Mesenchymal stem cell (in vitro differentiated cells and primary cell): ENCODE measurements around the gene JPH2.
A peak's percentile ranks its signal among the peaks of the same experiment; 100 is the strongest.

Source experiments
- DNase-seq: peaks from one replicate; pipeline ENCODE4 v3.0.0-alpha.2; 2013
- H2AFZ ChIP-seq: one replicate; pipeline ENCODE4 v1.6.1; 2013; ENCODE audit warnings: low read depth, mild to moderate bottlenecking, control low read depth, inconsistent platforms, low read length, moderate library complexity
- H2AK5ac ChIP-seq: 2 replicates; pipeline ENCODE4 v1.6.1; 2013; ENCODE audit warnings: low read length, moderate library complexity, mild to moderate bottlenecking, inconsistent platforms; ENCODE audit not compliant: severe bottlenecking
- H2BK120ac ChIP-seq: one replicate; pipeline ENCODE4 v1.6.1; 2013; ENCODE audit warnings: low read depth, mild to moderate bottlenecking, inconsistent platforms, low read length, moderate library complexity
- H2BK12ac ChIP-seq, 2 experiments: one replicate each; pipeline ENCODE4 v1.6.1; 2013; ENCODE audit warnings: inconsistent platforms in 2 of 2, low read length in 2 of 2, mild to moderate bottlenecking in 2 of 2, moderate library complexity in 2 of 2, control low read depth in 1 of 2
- H2BK15ac ChIP-seq: one replicate; pipeline ENCODE4 v1.6.1; 2013; ENCODE audit warnings: mild to moderate bottlenecking, low read depth, inconsistent platforms; ENCODE audit not compliant: poor library complexity, severe bottlenecking
- H2BK5ac ChIP-seq: 2 replicates; pipeline ENCODE4 v1.6.1; 2013; ENCODE audit warnings: low read depth, mild to moderate bottlenecking, low read length, control low read depth, inconsistent platforms; ENCODE audit not compliant: poor library complexity, severe bottlenecking
- H3K14ac ChIP-seq, 2 experiments: one replicate each; pipeline ENCODE4 v1.6.1; 2013; ENCODE audit warnings: inconsistent platforms in 2 of 2, low read length in 2 of 2, control low read depth in 1 of 2, mild to moderate bottlenecking in 1 of 2, moderate library complexity in 1 of 2
- H3K18ac ChIP-seq, 2 experiments: one replicate each; pipeline ENCODE4 v1.6.1; 2013; ENCODE audit warnings: inconsistent platforms in 2 of 2, low read length in 2 of 2, control low read depth in 1 of 2, low read depth in 1 of 2, mild to moderate bottlenecking in 1 of 2
- H3K23ac ChIP-seq, 2 experiments: one replicate each; pipeline ENCODE4 v1.6.1; 2013; ENCODE audit warnings: inconsistent platforms in 2 of 2, low read length in 2 of 2, mild to moderate bottlenecking in 2 of 2, moderate library complexity in 2 of 2, control low read depth in 1 of 2
- H3K27ac ChIP-seq: 2 replicates; pipeline ENCODE4 v1.5.1; 2013; ENCODE audit warnings: mild to moderate bottlenecking, moderate library complexity, low read length, control low read depth, inconsistent platforms; ENCODE audit not compliant: poor library complexity, severe bottlenecking
- H3K27me3 ChIP-seq, 2 experiments: 2 replicates each; pipeline versions ENCODE4 v1.6.1 to v1.7.0; 2013; ENCODE audit warnings: low read length in 2 of 2, mild to moderate bottlenecking in 2 of 2, moderate library complexity in 2 of 2, control low read depth in 1 of 2, inconsistent platforms in 1 of 2; ENCODE audit not compliant: control insufficient read depth in 1 of 2, insufficient read depth in 1 of 2
- H3K36me3 ChIP-seq, 2 experiments: 2 replicates each; pipeline versions ENCODE4 v1.6.1 to v1.7.0; 2013; ENCODE audit warnings: low read length in 2 of 2, control low read depth in 1 of 2, inconsistent platforms in 1 of 2, low read depth in 1 of 2, mild to moderate bottlenecking in 1 of 2; ENCODE audit not compliant: insufficient read depth in 2 of 2, control insufficient read depth in 1 of 2
- H3K4ac ChIP-seq, 2 experiments: one replicate each; pipeline ENCODE4 v1.6.1; 2013; ENCODE audit warnings: inconsistent platforms in 2 of 2, low read length in 2 of 2, mild to moderate bottlenecking in 2 of 2, moderate library complexity in 2 of 2, control low read depth in 1 of 2, low read depth in 1 of 2
- H3K4me1 ChIP-seq: 2 replicates; pipeline ENCODE4 v1.6.1; 2013; ENCODE audit warnings: low read depth, low read length, control low read depth; ENCODE audit not compliant: control insufficient read depth, insufficient read depth
- H3K4me2 ChIP-seq: 2 replicates; pipeline ENCODE4 v1.6.1; 2013; ENCODE audit warnings: low read length, mild to moderate bottlenecking, inconsistent platforms; ENCODE audit not compliant: poor library complexity, severe bottlenecking
- H3K4me3 ChIP-seq, 2 experiments: 2 replicates each; pipeline versions ENCODE4 v1.5.1 to v1.7.0; 2013; ENCODE audit warnings: low read length in 2 of 2, mild to moderate bottlenecking in 2 of 2, control low read depth in 1 of 2, low read depth in 1 of 2; ENCODE audit not compliant: insufficient read depth in 1 of 2
- H3K79me1 ChIP-seq: replicated peaks from 2 replicates; pipeline ENCODE4 v1.6.1; 2013; ENCODE audit warnings: mild to moderate bottlenecking, control low read depth, low read length, inconsistent platforms; ENCODE audit not compliant: poor library complexity, severe bottlenecking
- H3K9ac ChIP-seq: 2 replicates; pipeline ENCODE4 v1.7.0; 2013; ENCODE audit warnings: mild to moderate bottlenecking, low read length, moderate library complexity
- H3K9me3 ChIP-seq: 2 replicates; pipeline ENCODE4 v1.7.0; 2013; ENCODE audit warnings: mild to moderate bottlenecking, low read length; ENCODE audit not compliant: control insufficient read depth
- H4K8ac ChIP-seq: one replicate; pipeline ENCODE4 v1.6.1; 2013; ENCODE audit warnings: inconsistent platforms, mild to moderate bottlenecking, low read length, moderate library complexity
- H4K91ac ChIP-seq: one replicate; pipeline ENCODE4 v1.6.1; 2013; ENCODE audit warnings: mild to moderate bottlenecking, low read length, inconsistent platforms
- whole genome bisulfite sequencing: methylation state at CpG from one replicate; pipeline ENCODE4 v1.1.7; 2013; ENCODE audit warnings: mixed read lengths; 5-methylcytosine and 5-hydroxymethylcytosine counted together

Gene JPH2

GRCh38 chr20:44092551-44093248, 94.3 kb downstream of the JPH2 start:
- Histone ChIP-seq H2AK5ac (no peak overlapping the region), H3K9ac (no peak overlapping the region), H3K4me2 (no peak overlapping the region), H3K27me3 (peaks cover 10 to 14% of the 10 kb centered on the region in 2 experiments), H3K36me3 (no peaks in the 10 kb centered on the region), H3K4me3 (no peak overlapping the region), H3K4me1 (peaks cover 1% of the 10 kb centered on the region), H3K27ac (no peak overlapping the region), H4K8ac (no peak overlapping the region), H2BK15ac (no peak overlapping the region), H3K9me3 (no peaks in the 10 kb centered on the region), H2BK120ac (no peak overlapping the region), H3K18ac (peak overlapping the region in 1 of 2 experiments; percentile 9), H4K91ac (peak overlapping the region; percentile 47), H3K4ac (no peak overlapping the region), H3K79me1 (no peaks in the 10 kb centered on the region), H3K23ac (no peak overlapping the region), H2BK5ac (no peak overlapping the region), H3K14ac (no peak overlapping the region), H2AFZ (no peak overlapping the region), H2BK12ac (no peak overlapping the region)
- peak; percentile 53 for DNase-seq
- WGBS: 65% methylated on average over 9 of the region's 9 CpGs

- Histone ChIP-seq H3K79me1 (no peaks in the 10 kb centered on the region), H3K4me1 (no peaks in the 10 kb centered on the region), H2BK120ac (peak overlapping the region; percentile 2), H3K4me2 (no peak overlapping the region), H3K18ac (no peak overlapping the region), H3K9me3 (no peaks in the 10 kb centered on the region), H4K91ac (no peak overlapping the region), H3K27ac (no peak overlapping the region), H3K36me3 (no peaks in the 10 kb centered on the region), H3K4ac (no peak overlapping the region), H2BK15ac (peak overlapping the region; percentile 39), H3K23ac (no peak overlapping the region), H2AFZ (peak overlapping the region; percentile 29), H3K9ac (no peak overlapping the region), H4K8ac (peak overlapping the region; percentile 53), H3K14ac (no peak overlapping the region), H2BK5ac (no peak overlapping the region), H2BK12ac (peak overlapping the region in 1 of 2 experiments; percentile 2), H3K27me3 (peaks cover 10 to 15% of the 10 kb centered on the region in 2 experiments), H2AK5ac (no peak overlapping the region), H3K4me3 (no peak overlapping the region)
- no peak for DNase-seq
- 87% methylated on average over 4 of the region's 4 CpGs for WGBS
Observed at GRCh38 chr20:44091026-44091425, 96.0 kb downstream of the JPH2 start.

GRCh38 chr20:44089987-44090674, 96.9 kb downstream of the JPH2 start:
- peak; percentile 73 for DNase-seq
- Histone ChIP-seq H2BK12ac (no peak overlapping the region), H2AK5ac (no peak overlapping the region), H3K27ac (no peak overlapping the region), H3K18ac (peak overlapping the region in 1 of 2 experiments; percentile 6), H3K14ac (no peak overlapping the region), H3K27me3 (peaks cover 10 to 12% of the 10 kb centered on the region in 2 experiments), H3K36me3 (no peaks in the 10 kb centered on the region), H4K91ac (no peak overlapping the region), H3K4me2 (no peak overlapping the region), H2AFZ (no peak overlapping the region), H3K79me1 (no peaks in the 10 kb centered on the region), H2BK5ac (no peak overlapping the region), H3K9me3 (no peaks in the 10 kb centered on the region), H3K4me3 (peak overlapping the region in 1 of 2 experiments; percentile 36), H2BK120ac (no peak overlapping the region), H4K8ac (peak overlapping the region; percentile 27), H3K9ac (peak overlapping the region; percentile 44), H3K23ac (no peak overlapping the region), H3K4me1 (no peaks in the 10 kb centered on the region), H2BK15ac (no peak overlapping the region), H3K4ac (no peak overlapping the region)
- 51% methylated on average over 4 of the region's 7 CpGs for WGBS

GRCh38 chr20:44087857-44088120, 99.2 kb downstream of the JPH2 start:
- WGBS: 95% methylated on average over 4 of the region's 4 CpGs
- Histone ChIP-seq H2BK5ac (no peak overlapping the region), H2AK5ac (no peak overlapping the region)

More at GRCh38 chr20:44087857-44088120, 99.2 kb downstream of the JPH2 start:
- no peak overlapping the region for H4K91ac ChIP-seq
- no peak overlapping the region for H2BK12ac ChIP-seq
- no peaks in the 10 kb centered on the region for H3K79me1 ChIP-seq
- H3K27ac ChIP-seq: no peak overlapping the region
- H4K8ac ChIP-seq: no peak overlapping the region
- no peak for DNase-seq
- H2BK120ac ChIP-seq: no peak overlapping the region
- no peak overlapping the region for H3K18ac ChIP-seq
- no peak overlapping the region for H3K9ac ChIP-seq
- H3K23ac ChIP-seq: no peak overlapping the region
- peaks cover 4% of the 10 kb centered on the region for H3K4me1 ChIP-seq
- no peak overlapping the region for H3K4me3 ChIP-seq
- H3K14ac ChIP-seq: no peak overlapping the region
- H3K36me3 ChIP-seq: no peaks in the 10 kb centered on the region
- no peaks in the 10 kb centered on the region for H3K9me3 ChIP-seq
- no peak overlapping the region for H3K4me2 ChIP-seq
- no peak overlapping the region for H2BK15ac ChIP-seq
- peaks cover 6 to 10% of the 10 kb centered on the region in 2 experiments for H3K27me3 ChIP-seq
- H3K4ac ChIP-seq: no peak overlapping the region
- H2AFZ ChIP-seq: no peak overlapping the region
